D721Med (cell line): ENCODE results near the gene DNAJC21.
A peak's percentile ranks its signal among the peaks of the same experiment; 100 is the strongest.

Source experiments
- DNase-seq: peaks from one replicate; pipeline ENCODE4 v3.0.0; 2011; ENCODE audit warnings: low spot score; ENCODE audit not compliant: insufficient read length
- FAIRE-seq: peaks from 2 replicates; lab custom pipeline; 2011; peaks lifted over from hg19 to GRCh38; lab: Jason Lieb, UNC
- CTCF ChIP-seq: IDR thresholded peaks from 2 replicates; pipeline ENCODE4 v1.5.1; 2012; ENCODE audit warnings: mild to moderate bottlenecking, control low read depth; ENCODE audit not compliant: insufficient read depth; ENCODE audit errors: missing control alignments

DNAJC21 gene

DNA sequence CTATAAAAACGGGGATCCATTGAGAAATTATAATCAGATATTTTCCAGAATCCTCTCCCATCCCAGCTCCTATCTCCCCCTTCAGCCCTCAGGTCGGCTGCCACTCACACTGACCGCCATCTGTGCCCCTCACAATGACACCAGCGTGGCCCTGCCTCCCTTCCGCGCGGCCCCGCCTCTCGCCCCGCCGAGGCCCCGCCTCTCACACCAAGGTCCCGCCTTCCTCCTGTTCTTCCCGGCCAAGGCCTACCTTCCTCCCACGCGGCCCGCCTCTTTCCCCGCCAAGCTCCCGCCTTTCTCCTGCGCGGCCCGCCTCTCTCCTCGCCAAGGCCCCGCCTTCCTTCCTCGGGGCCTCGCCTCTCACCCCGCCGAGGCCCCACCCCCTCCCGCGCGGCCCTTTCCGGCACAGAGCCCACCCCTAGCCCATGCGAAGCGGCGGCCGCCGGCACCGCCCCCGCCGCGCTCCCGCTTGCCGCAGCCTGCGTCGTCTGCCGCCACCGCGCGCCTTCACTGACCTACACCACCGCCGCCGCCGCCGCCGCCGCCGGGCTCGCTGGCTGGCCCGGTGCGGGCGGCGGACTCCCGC, at the start of gene DNAJC21:
DNAJC21 (plus strand) TSS at position 426 of the 586 bp plus-strand sequence. CDS start 261 bp downstream, outside the sequence.
- TF ChIP-seq CTCF, result no peak
- DNase-seq, result peak; percentile 74
- no peak for FAIRE-seq

- no peak for TF ChIP-seq CTCF
- DNase-seq (no peak), FAIRE-seq (no peak)
Observed at GRCh38 chr5:34881246-34881645, 48.1 kb upstream of the DNAJC21 start.

GRCh38 chr5:34886392-34887119, 42.8 kb upstream of the DNAJC21 start:
- DNase-seq (no peak), FAIRE-seq (no peak)

DNA sequence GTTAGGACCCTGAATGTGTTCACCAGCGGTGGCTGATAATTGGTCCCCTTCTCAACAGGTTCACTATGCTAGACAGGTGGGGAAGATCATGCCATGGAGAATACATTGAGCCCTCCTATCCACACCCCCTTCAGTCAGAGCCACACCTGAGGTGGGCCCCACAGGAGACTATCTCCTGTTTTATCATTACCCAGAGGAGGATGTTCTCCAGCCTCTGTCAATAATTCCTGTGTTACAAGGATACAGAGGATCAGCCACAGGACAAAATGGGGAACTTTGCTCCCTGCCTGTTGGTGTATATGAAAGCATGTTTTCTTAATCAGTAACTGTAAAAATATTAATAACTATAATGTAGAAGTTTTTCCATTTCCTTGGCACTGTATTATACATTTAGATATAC, 40.0 kb upstream of the DNAJC21 start:
- DNase-seq (no peak), FAIRE-seq (no peak)
- no peak for TF ChIP-seq CTCF

More at GRCh38 chr5:34886392-34887119, 42.8 kb upstream of the DNAJC21 start:
- no peak for TF ChIP-seq CTCF

DNA sequence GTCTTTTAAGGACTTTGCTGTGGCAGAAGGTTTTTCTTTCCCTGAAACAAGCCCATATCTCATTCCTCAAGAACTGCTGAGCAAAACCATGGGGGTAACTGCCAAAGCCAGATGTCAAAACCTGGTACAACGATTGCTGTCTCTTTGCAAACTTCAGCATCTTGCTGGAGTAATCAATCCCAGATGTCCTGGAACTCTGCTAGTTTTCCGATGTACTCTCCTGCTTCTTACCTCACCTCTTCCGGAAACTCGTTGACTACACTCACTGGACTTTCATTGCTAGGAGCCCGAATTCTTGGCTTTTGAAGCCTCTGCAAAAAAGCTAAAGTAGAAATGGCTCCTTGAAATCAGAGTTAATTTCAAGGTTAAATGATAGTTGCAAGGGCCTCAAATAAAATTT, 37.4 kb upstream of the DNAJC21 start:
- no peak for TF ChIP-seq CTCF
- no peak for FAIRE-seq
- DNase-seq, result no peak

- FAIRE-seq (no peak), DNase-seq (no peak)
- TF ChIP-seq CTCF, result no peak
Observed at GRCh38 chr5:34892414-34892813, 36.9 kb upstream of the DNAJC21 start.

DNA sequence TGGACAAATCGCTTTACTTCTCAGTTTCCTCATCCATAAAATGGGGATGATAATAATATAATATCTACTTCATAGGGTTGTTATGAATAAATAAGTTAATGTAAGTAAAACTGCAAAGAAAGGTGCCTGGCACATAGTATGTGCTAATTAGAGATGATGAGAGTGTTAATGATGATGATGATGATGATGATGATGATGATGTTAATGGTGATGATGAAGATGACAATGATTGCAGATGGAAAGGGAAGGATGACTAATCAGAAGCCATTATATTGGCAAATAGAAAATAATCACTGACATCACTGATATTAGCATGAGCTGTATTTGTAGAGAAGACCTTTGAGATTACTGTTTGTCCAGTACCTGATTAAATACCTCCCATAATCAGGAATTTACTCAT, 34.6 kb upstream of the DNAJC21 start:
- TF ChIP-seq CTCF, result no peak
- DNase-seq, result no peak
- no peak for FAIRE-seq
